Measurements from ENCODE around the gene MTX3. TPM values are rescaled to one million over a fixed set of nuclear protein-coding genes. Genes with fewer than 3 reads are reported as not detected.
A peak's percentile ranks its signal among the peaks of the same experiment; 100 is the strongest.

Gene MTX3
- total and polyA plus RNA-seq, 2 experiments from 2014 or later: 7.0 to 18.4 TPM

GRCh38 chr5:80035839-80036238 is 44.8 kb upstream of the MTX3 start:
- Histone ChIP-seq H3F3A (ENCODE audit: insufficient read depth) (no peaks in the 10 kb centered on the region), H3K9ac (no peak overlapping the region), H3K27ac (no peak overlapping the region), H4K20me1 (ENCODE audit: insufficient read depth) (no peaks in the 10 kb centered on the region), H3K9me3 (ENCODE audit: low read depth) (no peaks in the 10 kb centered on the region), H3K4me3 (no peak overlapping the region), H3K79me2 (ENCODE audit: insufficient read depth) (no peaks in the 10 kb centered on the region), H3K27me3 (replicated peaks; ENCODE audit: insufficient read depth) (peaks cover 70% of the 10 kb centered on the region), H3K9me2 (ENCODE audit: insufficient read depth) (no peaks in the 10 kb centered on the region), H3K4me2 (ENCODE audit: unreplicated experiment) (no peak overlapping the region), H2AFZ (no peak overlapping the region), H3K36me3 (ENCODE audit: low read depth) (no peaks in the 10 kb centered on the region), H3K4me1 (ENCODE audit: insufficient read depth) (no peaks in the 10 kb centered on the region)
- TF ChIP-seq EZH2 (IDR thresholded peaks at IDR 0.05; ENCODE audit: insufficient read depth, poor library complexity, severe bottlenecking): peak; percentile 54
- TF ChIP-seq EZH2phosphoT487 (IDR thresholded peaks at IDR 0.05; ENCODE audit: insufficient read depth, low read depth): peak; percentile 7; the same call in 1 of the 2 replicates
- in situ Hi-C loops (cut with MboI): no loop called here
- WGBS, 2 experiments (ENCODE audit: low coverage in 1 of 2, low lambda C conversion rate in 2 of 2, missing lambda C conversion rate in 2 of 2): 49 to 55% methylated on average over 7 of the region's 7 CpGs
- no peak for DNase-seq

GRCh38 chr5:80034962-80035821 is 44.1 kb upstream of the MTX3 start, which contains the start of gene THBS4:
Gene THBS4 (plus strand): TSS chr5:80035348. CDS start chr5:80035538, 190 bp downstream.
- Histone ChIP-seq H3K4me2 (ENCODE audit: unreplicated experiment) (no peak within 1 kb of the TSS), H4K20me1 (ENCODE audit: insufficient read depth) (no peaks in the 10 kb centered on the region), H3K4me3 (no peak within 1 kb of the TSS), H3K36me3 (ENCODE audit: low read depth) (no peaks in the 10 kb centered on the region), H3K27me3 (replicated peaks; ENCODE audit: insufficient read depth) (peaks cover 70% of the 10 kb centered on the region), H3F3A (ENCODE audit: insufficient read depth) (no peaks in the 10 kb centered on the region), H2AFZ (no peak within 1 kb of the TSS), H3K4me1 (ENCODE audit: insufficient read depth) (no peaks in the 10 kb centered on the region), H3K9ac (no peak within 1 kb of the TSS), H3K79me2 (ENCODE audit: insufficient read depth) (no peaks in the 10 kb centered on the region), H3K9me3 (ENCODE audit: low read depth) (no peaks in the 10 kb centered on the region), H3K9me2 (ENCODE audit: insufficient read depth) (no peaks in the 10 kb centered on the region), H3K27ac (no peak within 1 kb of the TSS)
- TF ChIP-seq EZH2 (IDR thresholded peaks at IDR 0.05; ENCODE audit: insufficient read depth, poor library complexity, severe bottlenecking) (peak; percentile 49), EZH2phosphoT487 (IDR thresholded peaks at IDR 0.05; ENCODE audit: insufficient read depth, low read depth) (no peak)
- 18% methylated on average over 26 to 61 of the region's 76 CpGs for WGBS, 2 experiments (ENCODE audit: low coverage in 1 of 2, low lambda C conversion rate in 2 of 2, missing lambda C conversion rate in 2 of 2)
- peak; percentile 16 for DNase-seq
- in situ Hi-C loops (cut with MboI): no loop called here

GRCh38 chr5:80034559-80034958 is 43.5 kb upstream of the MTX3 start:
- no peak overlapping the region for H3K9ac ChIP-seq
- H2AFZ ChIP-seq: no peak overlapping the region
- H3K27me3 ChIP-seq (replicated peaks; ENCODE audit: insufficient read depth): peaks cover 64% of the 10 kb centered on the region
- no peak overlapping the region for H3K4me2 ChIP-seq (ENCODE audit: unreplicated experiment)
- no peaks in the 10 kb centered on the region for H3K9me2 ChIP-seq (ENCODE audit: insufficient read depth)
- no peaks in the 10 kb centered on the region for H3K36me3 ChIP-seq (ENCODE audit: low read depth)
- H3K27ac ChIP-seq: no peak overlapping the region
- no peaks in the 10 kb centered on the region for H3K4me1 ChIP-seq (ENCODE audit: insufficient read depth)
- DNase-seq: no peak
- no peaks in the 10 kb centered on the region for H3F3A ChIP-seq (ENCODE audit: insufficient read depth)
- no peak overlapping the region for H3K4me3 ChIP-seq
- no peaks in the 10 kb centered on the region for H3K79me2 ChIP-seq (ENCODE audit: insufficient read depth)
- WGBS, 2 experiments (ENCODE audit: low coverage in 1 of 2, low lambda C conversion rate in 2 of 2, missing lambda C conversion rate in 2 of 2): 47 to 52% methylated on average over 8 of the region's 8 CpGs
- no peaks in the 10 kb centered on the region for H3K9me3 ChIP-seq (ENCODE audit: low read depth)
- no peaks in the 10 kb centered on the region for H4K20me1 ChIP-seq (ENCODE audit: insufficient read depth)
- in situ Hi-C loops (cut with MboI): no loop called here
- TF ChIP-seq EZH2phosphoT487 (IDR thresholded peaks at IDR 0.05; ENCODE audit: insufficient read depth, low read depth) (no peak), EZH2 (IDR thresholded peaks at IDR 0.05; ENCODE audit: insufficient read depth, poor library complexity, severe bottlenecking) (peak; percentile 80)

GRCh38 chr5:80033513-80033912 is 42.5 kb upstream of the MTX3 start:
- Histone ChIP-seq H3K36me3 (ENCODE audit: low read depth) (no peaks in the 10 kb centered on the region), H3F3A (ENCODE audit: insufficient read depth) (no peaks in the 10 kb centered on the region), H3K9me3 (ENCODE audit: low read depth) (no peaks in the 10 kb centered on the region), H3K27me3 (replicated peaks; ENCODE audit: insufficient read depth) (peaks cover 54% of the 10 kb centered on the region), H3K4me2 (ENCODE audit: unreplicated experiment) (no peak overlapping the region), H3K4me1 (ENCODE audit: insufficient read depth) (no peaks in the 10 kb centered on the region), H3K79me2 (ENCODE audit: insufficient read depth) (no peaks in the 10 kb centered on the region), H3K27ac (no peak overlapping the region), H3K9ac (no peak overlapping the region), H3K9me2 (ENCODE audit: insufficient read depth) (no peaks in the 10 kb centered on the region), H4K20me1 (ENCODE audit: insufficient read depth) (no peaks in the 10 kb centered on the region), H3K4me3 (no peak overlapping the region), H2AFZ (no peak overlapping the region)
- in situ Hi-C loops (cut with MboI): no loop called here
- TF ChIP-seq EZH2phosphoT487 (IDR thresholded peaks at IDR 0.05; ENCODE audit: insufficient read depth, low read depth) (no peak), EZH2 (IDR thresholded peaks at IDR 0.05; ENCODE audit: insufficient read depth, poor library complexity, severe bottlenecking) (no peak)
- DNase-seq: no peak

Data from GM23248 (cell line).